GM12878 (cell line): ENCODE results near the gene DPP3. TPM values are rescaled to one million over a fixed set of nuclear protein-coding genes. Genes with fewer than 3 reads are reported as not detected.
A peak's percentile ranks its signal among the peaks of the same experiment; 100 is the strongest.

Experiments used
- CHD4 ChIP-seq: fragments of 200-600 bp; sonication (generic); IDR thresholded peaks from 2 replicates; pipeline ENCODE4 v1.6.1; 2016; ENCODE audit warnings: mild to moderate bottlenecking
- DPF2 ChIP-seq: fragments of 450-650 bp; IDR thresholded peaks from 2 replicates; pipeline ENCODE4 v1.6.1; 2017; ENCODE audit warnings: mild to moderate bottlenecking
- HDGF ChIP-seq: fragments of 450-650 bp; IDR thresholded peaks from 2 replicates; pipeline ENCODE4 v1.6.1; 2016; ENCODE audit warnings: antibody characterized with exemption
- MEF2A ChIP-seq: IDR thresholded peaks from 2 replicates; pipeline ENCODE4 v1.6.1; 2011; ENCODE audit warnings: low read depth, mild to moderate bottlenecking, low read length, moderate library complexity; ENCODE audit not compliant: insufficient read depth
- NFXL1 ChIP-seq: fragments of 450-650 bp; IDR thresholded peaks from 2 replicates; pipeline ENCODE4 v1.6.1; 2017; ENCODE audit warnings: antibody characterized with exemption, mild to moderate bottlenecking, borderline replicate concordance
- PAX5 ChIP-seq: IDR thresholded peaks from 2 replicates; pipeline ENCODE4 v1.6.1; 2011; ENCODE audit warnings: low read depth, low read length, borderline replicate concordance
- PML ChIP-seq: IDR thresholded peaks from 2 replicates; pipeline ENCODE4 v1.6.1; 2012; ENCODE audit warnings: low read length, inconsistent platforms
- POLR2AphosphoS2 ChIP-seq: IDR thresholded peaks from 2 replicates; pipeline ENCODE4 v1.6.1; 2011; ENCODE audit warnings: low read depth, mild to moderate bottlenecking, low read length, improper control_type of control experiment, moderate library complexity
- SMAD5 ChIP-seq: IDR thresholded peaks from 2 replicates; pipeline ENCODE4 v1.6.1; 2016; ENCODE audit warnings: antibody characterized with exemption, low read depth
- SPI1 ChIP-seq: IDR thresholded peaks from 2 replicates; pipeline ENCODE4 v1.6.1; 2011; ENCODE audit warnings: low read depth, mild to moderate bottlenecking, low read length, moderate library complexity, borderline replicate concordance; ENCODE audit not compliant: insufficient read depth
- SRF ChIP-seq, 2 experiments: IDR thresholded peaks; 2 replicates each; pipeline ENCODE4 v1.6.1; 2011; ENCODE audit warnings: low read depth in 2 of 2, low read length in 2 of 2, mild to moderate bottlenecking in 1 of 2, moderate library complexity in 1 of 2
- STAT3 ChIP-seq: IDR thresholded peaks from 2 replicates; pipeline ENCODE4 v1.6.1; 2011; ENCODE audit warnings: low read depth, low read length, improper control_type of control experiment
- TBL1XR1 ChIP-seq: IDR thresholded peaks from 2 replicates; pipeline ENCODE4 v1.6.1; 2012; ENCODE audit warnings: low read depth, low read length, improper control_type of control experiment
- TCF7 ChIP-seq: IDR thresholded peaks from 2 replicates; pipeline ENCODE4 v1.6.1; 2014; ENCODE audit warnings: antibody characterized with exemption, borderline replicate concordance
- ZNF207 ChIP-seq: fragments of 450-650 bp; IDR thresholded peaks from 2 replicates; pipeline ENCODE4 v1.6.1; 2014; ENCODE audit warnings: antibody characterized with exemption, mild to moderate bottlenecking, borderline replicate concordance
- polyA plus RNA-seq, 11 experiments: library from polyadenylated mRNA; depleted of rRNA in 4 of 11; unstranded in 6 of 11; stranded (reverse) in 5 of 11; fragments of >200 nt; fragmentation: Nextera tagmentation in 4 of 11; fragmentation: Illumina TruSeq in 1 of 11; extraction: Ambion mirVana in 4 of 11; extraction: Trizol in 1 of 11; gene quantifications; 1 replicate in 1 of 11; 2 replicates in 10 of 11; pipeline versions ENCODE4 v1.2.1 to v1.2.3, GENCODE V29; 2011 to 2016; ENCODE audit warnings: inconsistent platforms in 2 of 11, missing spikeins in 2 of 11, low read depth in 1 of 11
- total RNA-seq, 4 experiments: library from RNA; depleted of rRNA in 3 of 4; stranded (reverse); fragments of >200 nt in 3 of 4; fragmentation: Illumina TruSeq in 1 of 4; extraction: Trizol in 1 of 4; gene quantifications; 2 replicates each; pipeline versions ENCODE4 v1.2.1 to v1.2.3, GENCODE V29; 2013 to 2021
- TF ChIP-seq, protein P1 (sequence below): fragments of 450-650 bp; IDR thresholded peaks from 2 replicates; pipeline ENCODE4 v1.6.1; 2016; ENCODE audit warnings: mild to moderate bottlenecking, moderate library complexity, borderline replicate concordance
- TF ChIP-seq, protein P2 (sequence below): IDR thresholded peaks from 2 replicates; pipeline ENCODE4 v1.6.1; 2011; ENCODE audit warnings: low read depth, low read length, improper control_type of control experiment, borderline replicate concordance
- TF ChIP-seq, protein P3 (sequence below): fragments of 450-650 bp; IDR thresholded peaks from 2 replicates; pipeline ENCODE4 v1.6.1; 2016; ENCODE audit warnings: mild to moderate bottlenecking
- TF ChIP-seq, protein P4 (sequence below): fragments of 450-650 bp; conservative IDR thresholded peaks from 2 replicates; pipeline ENCODE4 v1.6.1; 2017; ENCODE audit warnings: mild to moderate bottlenecking, moderate library complexity
- TF ChIP-seq, protein P5 (sequence below): fragments of 450-650 bp; IDR thresholded peaks from 2 replicates; pipeline ENCODE4 v1.6.1; 2018; ENCODE audit warnings: mild to moderate bottlenecking, low read depth, moderate library complexity; ENCODE audit not compliant: partially characterized antibody

DPP3 gene
- total and polyA plus RNA-seq, 10 of the 15 experiments (the other 5 are each of a cell fraction or from before 2014, with no cell fraction given) = 6.0 to 117 (median 78.1) TPM

DNA sequence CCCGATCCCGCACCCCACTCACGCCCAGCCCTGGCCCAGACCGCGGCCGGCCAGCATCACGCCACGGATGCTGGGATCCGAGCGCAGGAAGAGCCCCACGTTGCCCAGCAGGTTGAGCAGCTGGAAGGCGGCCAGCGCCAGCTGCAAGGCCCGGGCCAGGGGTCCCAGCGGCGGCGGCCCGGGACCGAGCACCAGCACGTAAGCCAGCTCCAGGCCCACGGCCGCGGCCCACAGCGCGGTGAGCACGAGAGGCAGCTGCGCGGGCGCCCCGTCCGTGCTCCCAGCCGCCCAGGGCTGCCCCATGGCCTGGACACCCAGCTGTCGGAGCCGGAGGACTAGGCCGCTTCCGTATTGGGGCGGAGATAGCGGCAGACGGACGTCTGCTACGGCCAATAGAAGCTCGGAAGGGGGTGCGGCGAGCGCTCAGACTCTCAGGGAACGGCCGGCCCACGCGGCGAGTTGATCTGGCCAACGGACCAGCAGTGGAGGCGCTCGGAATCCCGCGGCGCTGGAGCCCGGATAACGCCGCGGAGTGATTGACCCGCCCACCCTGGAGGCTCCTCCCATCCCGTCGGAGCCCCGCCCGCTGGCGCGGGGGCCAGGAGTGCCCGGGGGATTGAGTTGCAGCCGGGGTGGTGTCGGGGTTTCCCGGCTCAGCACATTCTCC is 65.6 kb downstream of the DPP3 start, which contains the start of gene ZDHHC24 (continued):
- TF ChIP-seq, protein P1, sequence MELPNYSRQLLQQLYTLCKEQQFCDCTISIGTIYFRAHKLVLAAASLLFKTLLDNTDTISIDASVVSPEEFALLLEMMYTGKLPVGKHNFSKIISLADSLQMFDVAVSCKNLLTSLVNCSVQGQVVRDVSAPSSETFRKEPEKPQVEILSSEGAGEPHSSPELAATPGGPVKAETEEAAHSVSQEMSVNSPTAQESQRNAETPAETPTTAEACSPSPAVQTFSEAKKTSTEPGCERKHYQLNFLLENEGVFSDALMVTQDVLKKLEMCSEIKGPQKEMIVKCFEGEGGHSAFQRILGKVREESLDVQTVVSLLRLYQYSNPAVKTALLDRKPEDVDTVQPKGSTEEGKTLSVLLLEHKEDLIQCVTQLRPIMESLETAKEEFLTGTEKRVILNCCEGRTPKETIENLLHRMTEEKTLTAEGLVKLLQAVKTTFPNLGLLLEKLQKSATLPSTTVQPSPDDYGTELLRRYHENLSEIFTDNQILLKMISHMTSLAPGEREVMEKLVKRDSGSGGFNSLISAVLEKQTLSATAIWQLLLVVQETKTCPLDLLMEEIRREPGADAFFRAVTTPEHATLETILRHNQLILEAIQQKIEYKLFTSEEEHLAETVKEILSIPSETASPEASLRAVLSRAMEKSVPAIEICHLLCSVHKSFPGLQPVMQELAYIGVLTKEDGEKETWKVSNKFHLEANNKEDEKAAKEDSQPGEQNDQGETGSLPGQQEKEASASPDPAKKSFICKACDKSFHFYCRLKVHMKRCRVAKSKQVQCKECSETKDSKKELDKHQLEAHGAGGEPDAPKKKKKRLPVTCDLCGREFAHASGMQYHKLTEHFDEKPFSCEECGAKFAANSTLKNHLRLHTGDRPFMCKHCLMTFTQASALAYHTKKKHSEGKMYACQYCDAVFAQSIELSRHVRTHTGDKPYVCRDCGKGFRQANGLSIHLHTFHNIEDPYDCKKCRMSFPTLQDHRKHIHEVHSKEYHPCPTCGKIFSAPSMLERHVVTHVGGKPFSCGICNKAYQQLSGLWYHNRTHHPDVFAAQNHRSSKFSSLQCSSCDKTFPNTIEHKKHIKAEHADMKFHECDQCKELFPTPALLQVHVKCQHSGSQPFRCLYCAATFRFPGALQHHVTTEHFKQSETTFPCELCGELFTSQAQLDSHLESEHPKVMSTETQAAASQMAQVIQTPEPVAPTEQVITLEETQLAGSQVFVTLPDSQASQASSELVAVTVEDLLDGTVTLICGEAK = no peak
- TF ChIP-seq, protein P2, sequence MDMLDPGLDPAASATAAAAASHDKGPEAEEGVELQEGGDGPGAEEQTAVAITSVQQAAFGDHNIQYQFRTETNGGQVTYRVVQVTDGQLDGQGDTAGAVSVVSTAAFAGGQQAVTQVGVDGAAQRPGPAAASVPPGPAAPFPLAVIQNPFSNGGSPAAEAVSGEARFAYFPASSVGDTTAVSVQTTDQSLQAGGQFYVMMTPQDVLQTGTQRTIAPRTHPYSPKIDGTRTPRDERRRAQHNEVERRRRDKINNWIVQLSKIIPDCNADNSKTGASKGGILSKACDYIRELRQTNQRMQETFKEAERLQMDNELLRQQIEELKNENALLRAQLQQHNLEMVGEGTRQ = no peak
- TF ChIP-seq MEF2A (no peak), STAT3 (no peak), PML (no peak), POLR2AphosphoS2 (no peak), SMAD5 (no peak), SPI1 (no peak), TBL1XR1 (no peak), CHD4 (no peak), ZNF207 (peak; percentile 88), DPF2 (peak; percentile 88), TCF7 (no peak), SRF (IDR thresholded peaks at IDR 0.05; ENCODE audit: low read depth in 2 of 2, low read length in 2 of 2) (no peak), NFXL1 (0 out of 2 replicates have a peak, but pooled peaks have one; percentile 76), HDGF (0 out of 2 replicates have a peak, but pooled peaks have one; percentile 47), PAX5 (no peak)
- TF ChIP-seq, protein P3, sequence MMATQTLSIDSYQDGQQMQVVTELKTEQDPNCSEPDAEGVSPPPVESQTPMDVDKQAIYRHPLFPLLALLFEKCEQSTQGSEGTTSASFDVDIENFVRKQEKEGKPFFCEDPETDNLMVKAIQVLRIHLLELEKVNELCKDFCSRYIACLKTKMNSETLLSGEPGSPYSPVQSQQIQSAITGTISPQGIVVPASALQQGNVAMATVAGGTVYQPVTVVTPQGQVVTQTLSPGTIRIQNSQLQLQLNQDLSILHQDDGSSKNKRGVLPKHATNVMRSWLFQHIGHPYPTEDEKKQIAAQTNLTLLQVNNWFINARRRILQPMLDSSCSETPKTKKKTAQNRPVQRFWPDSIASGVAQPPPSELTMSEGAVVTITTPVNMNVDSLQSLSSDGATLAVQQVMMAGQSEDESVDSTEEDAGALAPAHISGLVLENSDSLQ = peak; percentile 98
- TF ChIP-seq, protein P4, sequence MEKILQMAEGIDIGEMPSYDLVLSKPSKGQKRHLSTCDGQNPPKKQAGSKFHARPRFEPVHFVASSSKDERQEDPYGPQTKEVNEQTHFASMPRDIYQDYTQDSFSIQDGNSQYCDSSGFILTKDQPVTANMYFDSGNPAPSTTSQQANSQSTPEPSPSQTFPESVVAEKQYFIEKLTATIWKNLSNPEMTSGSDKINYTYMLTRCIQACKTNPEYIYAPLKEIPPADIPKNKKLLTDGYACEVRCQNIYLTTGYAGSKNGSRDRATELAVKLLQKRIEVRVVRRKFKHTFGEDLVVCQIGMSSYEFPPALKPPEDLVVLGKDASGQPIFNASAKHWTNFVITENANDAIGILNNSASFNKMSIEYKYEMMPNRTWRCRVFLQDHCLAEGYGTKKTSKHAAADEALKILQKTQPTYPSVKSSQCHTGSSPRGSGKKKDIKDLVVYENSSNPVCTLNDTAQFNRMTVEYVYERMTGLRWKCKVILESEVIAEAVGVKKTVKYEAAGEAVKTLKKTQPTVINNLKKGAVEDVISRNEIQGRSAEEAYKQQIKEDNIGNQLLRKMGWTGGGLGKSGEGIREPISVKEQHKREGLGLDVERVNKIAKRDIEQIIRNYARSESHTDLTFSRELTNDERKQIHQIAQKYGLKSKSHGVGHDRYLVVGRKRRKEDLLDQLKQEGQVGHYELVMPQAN = peak; percentile 96
- TF ChIP-seq, protein P5, sequence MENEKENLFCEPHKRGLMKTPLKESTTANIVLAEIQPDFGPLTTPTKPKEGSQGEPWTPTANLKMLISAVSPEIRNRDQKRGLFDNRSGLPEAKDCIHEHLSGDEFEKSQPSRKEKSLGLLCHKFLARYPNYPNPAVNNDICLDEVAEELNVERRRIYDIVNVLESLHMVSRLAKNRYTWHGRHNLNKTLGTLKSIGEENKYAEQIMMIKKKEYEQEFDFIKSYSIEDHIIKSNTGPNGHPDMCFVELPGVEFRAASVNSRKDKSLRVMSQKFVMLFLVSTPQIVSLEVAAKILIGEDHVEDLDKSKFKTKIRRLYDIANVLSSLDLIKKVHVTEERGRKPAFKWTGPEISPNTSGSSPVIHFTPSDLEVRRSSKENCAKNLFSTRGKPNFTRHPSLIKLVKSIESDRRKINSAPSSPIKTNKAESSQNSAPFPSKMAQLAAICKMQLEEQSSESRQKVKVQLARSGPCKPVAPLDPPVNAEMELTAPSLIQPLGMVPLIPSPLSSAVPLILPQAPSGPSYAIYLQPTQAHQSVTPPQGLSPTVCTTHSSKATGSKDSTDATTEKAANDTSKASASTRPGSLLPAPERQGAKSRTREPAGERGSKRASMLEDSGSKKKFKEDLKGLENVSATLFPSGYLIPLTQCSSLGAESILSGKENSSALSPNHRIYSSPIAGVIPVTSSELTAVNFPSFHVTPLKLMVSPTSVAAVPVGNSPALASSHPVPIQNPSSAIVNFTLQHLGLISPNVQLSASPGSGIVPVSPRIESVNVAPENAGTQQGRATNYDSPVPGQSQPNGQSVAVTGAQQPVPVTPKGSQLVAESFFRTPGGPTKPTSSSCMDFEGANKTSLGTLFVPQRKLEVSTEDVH = no peak
